Lower leg skin (tissue), 4 donors: ENCODE results near the gene RNF180. TPM values are rescaled to one million over a fixed set of nuclear protein-coding genes. Genes with fewer than 3 reads are reported as not detected.
A peak's percentile ranks its signal among the peaks of the same experiment; 100 is the strongest.

Experiments used
- DNase-seq, 2 donors: peaks; one replicate each; pipeline ENCODE4 v3.0.0-alpha.2; 2019; ENCODE audit warnings: low spot score in 2 of 2
- H3K4me3 ChIP-seq: fragments of 200-600 bp; sonication (generic); 2 replicates; pipeline ENCODE4 v1.5.1; 2017; ENCODE audit warnings: mild to moderate bottlenecking, low read depth; ENCODE audit not compliant: poor library complexity, severe bottlenecking
- POLR2A ChIP-seq, 2 donors: fragments of 450-650 bp; IDR thresholded peaks; one replicate each; pipeline ENCODE4 v1.6.1; 2016 to 2017; ENCODE audit warnings: antibody characterized with exemption in 2 of 2, mild to moderate bottlenecking in 1 of 2, moderate library complexity in 1 of 2
- WGBS, 2 donors: methylation state at CpG; one replicate each; pipeline ENCODE4 v1.1.5; 2018; 5-methylcytosine and 5-hydroxymethylcytosine counted together
- intact Hi-C: fragments of 100-400 bp; cut with DNase I; formaldehyde crosslinking; loops from one replicate; pipeline ENCODE4 v1.15.0; 2023; ENCODE audit warnings: low total_unique reads
- total RNA-seq, 4 donors: library from RNA; depleted of rRNA; stranded (reverse); fragments of >200 nt; gene quantifications; one replicate each; pipeline ENCODE4 v1.1.0, GENCODE V29; 2016
- TF ChIP-seq, protein P1 (sequence below), 3 donors: fragments of 450-650 bp; IDR thresholded peaks; one replicate each; pipeline ENCODE4 v1.5.1; 2016; ENCODE audit warnings: antibody characterized with exemption in 3 of 3, mild to moderate bottlenecking in 3 of 3, moderate library complexity in 2 of 3

RNF180 gene
- total RNA-seq, 4 donors from 2014 or later = 10.7 to 14.5 (median 14.0) TPM

DNA sequence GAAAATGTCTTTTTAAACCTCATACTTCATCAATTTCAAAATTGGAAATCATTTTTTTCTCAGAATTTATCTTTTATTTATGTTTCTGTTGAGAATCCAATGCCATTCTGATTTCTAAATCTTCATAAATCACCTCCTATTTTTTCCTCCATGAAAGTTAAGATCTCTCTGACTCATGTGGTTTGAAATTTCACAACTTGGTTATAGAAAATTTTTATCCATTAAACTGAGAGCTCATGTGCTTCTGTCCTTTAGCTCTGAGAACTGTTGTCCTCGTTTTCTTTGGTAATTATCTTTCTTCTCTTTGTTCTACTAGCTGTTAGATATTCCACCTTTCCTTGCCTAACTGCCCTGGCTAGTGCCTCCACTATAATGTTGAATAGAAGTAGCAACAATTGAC lies 1.5 kb upstream of the RNF180 start:
- intact Hi-C loops = no loop called here
- no peak for DNase-seq
- no peak overlapping the region for H3K4me3 ChIP-seq
- TF ChIP-seq POLR2A (IDR thresholded peaks at IDR 0.05) = no peak
- TF ChIP-seq, protein P1, sequence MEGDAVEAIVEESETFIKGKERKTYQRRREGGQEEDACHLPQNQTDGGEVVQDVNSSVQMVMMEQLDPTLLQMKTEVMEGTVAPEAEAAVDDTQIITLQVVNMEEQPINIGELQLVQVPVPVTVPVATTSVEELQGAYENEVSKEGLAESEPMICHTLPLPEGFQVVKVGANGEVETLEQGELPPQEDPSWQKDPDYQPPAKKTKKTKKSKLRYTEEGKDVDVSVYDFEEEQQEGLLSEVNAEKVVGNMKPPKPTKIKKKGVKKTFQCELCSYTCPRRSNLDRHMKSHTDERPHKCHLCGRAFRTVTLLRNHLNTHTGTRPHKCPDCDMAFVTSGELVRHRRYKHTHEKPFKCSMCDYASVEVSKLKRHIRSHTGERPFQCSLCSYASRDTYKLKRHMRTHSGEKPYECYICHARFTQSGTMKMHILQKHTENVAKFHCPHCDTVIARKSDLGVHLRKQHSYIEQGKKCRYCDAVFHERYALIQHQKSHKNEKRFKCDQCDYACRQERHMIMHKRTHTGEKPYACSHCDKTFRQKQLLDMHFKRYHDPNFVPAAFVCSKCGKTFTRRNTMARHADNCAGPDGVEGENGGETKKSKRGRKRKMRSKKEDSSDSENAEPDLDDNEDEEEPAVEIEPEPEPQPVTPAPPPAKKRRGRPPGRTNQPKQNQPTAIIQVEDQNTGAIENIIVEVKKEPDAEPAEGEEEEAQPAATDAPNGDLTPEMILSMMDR (IDR thresholded peaks at IDR 0.05) = no peak
- 57 to 62% methylated on average over 1 of the region's 1 CpG for WGBS, 2 donors

DNA sequence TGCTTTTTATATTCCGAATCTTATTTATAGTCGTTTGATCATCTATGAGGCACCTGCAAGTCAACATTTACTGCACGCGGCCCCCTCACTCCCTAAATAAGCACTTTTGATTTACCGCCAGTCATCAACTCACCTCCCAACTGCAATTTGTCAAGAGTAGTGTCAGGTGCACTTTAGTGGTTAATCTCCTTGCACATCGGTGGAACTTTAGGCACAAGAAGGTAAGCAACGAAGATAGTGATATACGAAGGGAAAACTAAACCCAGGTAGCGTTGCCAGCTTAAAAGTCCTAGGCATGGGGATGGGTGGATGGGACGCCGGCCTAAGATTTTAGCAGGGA lies 513 bp upstream of the RNF180 start:
- 27 to 35% methylated on average over 11 of the region's 11 CpGs for WGBS, 2 donors
- DNase-seq = no peak
- intact Hi-C loops = no loop called here
- no peak for TF ChIP-seq POLR2A (IDR thresholded peaks at IDR 0.05)
- TF ChIP-seq, protein P1 (IDR thresholded peaks at IDR 0.05) = no peak
- H3K4me3 ChIP-seq = peak overlapping the region; percentile 65

DNA sequence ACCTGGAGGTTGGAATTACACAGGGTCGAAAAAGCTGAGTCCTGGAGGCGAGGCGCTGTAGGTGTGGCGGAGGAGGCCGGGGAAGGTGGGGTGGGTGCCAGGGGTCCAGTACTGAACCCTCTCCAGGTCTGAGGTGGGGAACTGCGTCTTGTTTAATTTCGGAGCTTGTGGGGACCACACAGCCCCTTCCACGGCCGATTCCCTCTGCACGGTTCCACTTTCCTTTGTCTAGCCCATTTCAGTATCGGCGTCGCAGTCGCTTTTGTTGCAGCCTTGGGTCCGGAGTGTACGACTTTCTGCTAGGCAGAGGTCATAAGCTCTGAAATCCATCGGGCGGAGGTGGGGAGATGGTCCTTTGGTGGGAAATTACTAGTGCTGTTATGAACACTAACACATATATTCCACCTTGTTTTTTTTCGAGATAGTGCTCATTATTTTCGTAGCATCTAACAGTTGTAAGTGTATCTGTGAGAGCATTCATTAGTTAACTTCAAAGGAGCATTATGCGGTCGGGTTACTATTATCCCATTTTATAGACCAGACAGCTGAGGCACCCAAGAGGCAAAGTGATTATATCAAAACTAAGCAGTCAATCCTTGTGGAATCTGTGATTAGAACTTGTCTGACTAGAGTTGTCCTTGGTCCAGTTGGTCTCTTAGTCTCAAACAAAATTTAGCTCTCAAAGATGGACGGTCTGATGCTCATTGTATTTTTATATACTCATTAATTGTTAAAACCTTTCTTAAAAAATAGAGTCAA lies 737 bp downstream of the RNF180 start:
- peak in 1 of 2 donors; percentile 82 for DNase-seq
- WGBS, 2 donors = 12 to 13% methylated on average over 23 of the region's 23 CpGs
- intact Hi-C loops = no loop called here
- TF ChIP-seq, protein P1 (IDR thresholded peaks at IDR 0.05) = no peak
- no peak for TF ChIP-seq POLR2A (IDR thresholded peaks at IDR 0.05)
- H3K4me3 ChIP-seq = peak overlapping the region; percentile 65

DNA sequence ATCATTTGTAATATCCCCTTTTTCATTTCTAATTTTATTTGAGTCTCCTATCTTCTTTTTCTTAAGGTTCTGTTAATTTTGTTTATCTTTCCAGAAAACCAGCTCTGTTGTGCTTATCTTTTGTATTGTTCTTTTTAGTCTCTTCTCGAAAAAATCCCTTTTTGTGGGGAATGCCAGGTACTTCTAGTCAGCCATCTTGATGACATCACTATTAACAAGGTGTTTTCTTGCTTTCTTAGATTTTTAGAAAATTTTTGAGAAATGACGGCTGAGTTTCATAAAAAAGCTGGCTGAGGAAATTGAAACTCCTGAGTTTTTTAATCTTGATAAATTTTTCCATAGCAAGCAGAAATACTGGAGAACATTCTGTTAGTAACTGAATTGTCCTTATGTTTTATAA lies 10.7 kb downstream of the RNF180 start:
- no peak overlapping the region for H3K4me3 ChIP-seq
- intact Hi-C loops = no loop called here
- no peak for DNase-seq
- TF ChIP-seq POLR2A (IDR thresholded peaks at IDR 0.05) = no peak
- TF ChIP-seq, protein P1 (IDR thresholded peaks at IDR 0.05) = no peak
- WGBS, 2 donors = 89 to 91% methylated on average over 2 of the region's 2 CpGs

DNA sequence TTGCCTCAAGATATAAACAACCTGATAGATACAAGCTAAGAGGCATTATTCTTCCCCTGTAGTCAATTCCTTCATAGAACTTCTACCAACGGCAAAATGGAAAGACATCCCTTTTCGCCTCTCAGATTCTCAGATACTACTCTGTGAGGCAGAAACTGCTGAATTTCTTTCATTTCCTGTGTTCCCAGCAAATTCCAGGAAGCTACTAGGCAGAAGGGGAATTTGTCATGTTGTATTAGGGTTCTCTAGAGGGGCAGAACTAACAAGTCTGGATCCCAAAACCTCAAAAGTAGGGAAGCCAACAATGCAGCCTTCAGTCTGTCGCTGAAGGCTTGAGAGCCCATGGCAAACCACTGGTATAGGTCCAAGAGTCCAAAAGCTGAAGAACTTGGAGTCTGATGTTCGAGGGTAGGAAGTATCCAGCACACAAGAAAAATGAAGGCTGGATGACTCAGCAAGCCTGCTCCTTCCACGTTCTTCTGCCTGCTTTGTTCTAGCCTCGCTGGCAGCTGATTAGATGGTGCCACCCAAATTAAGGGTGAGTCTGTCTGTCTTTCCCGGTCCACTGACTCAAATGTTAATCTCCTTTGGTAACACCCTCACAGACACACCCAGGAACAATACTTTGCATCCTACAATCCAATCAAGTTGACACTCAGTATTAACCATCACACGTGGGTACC lies 15.2 kb downstream of the RNF180 start:
- WGBS, 2 donors = 33 to 40% methylated on average over 8 of the region's 8 CpGs
- TF ChIP-seq, protein P1 (IDR thresholded peaks at IDR 0.05) = no peak
- TF ChIP-seq POLR2A (IDR thresholded peaks at IDR 0.05) = no peak
- intact Hi-C loops = no loop called here
- no peak overlapping the region for H3K4me3 ChIP-seq
- DNase-seq = no peak
